ENCODE results near the gene TAOK1. TPM values are rescaled to one million over a fixed set of nuclear protein-coding genes. Genes with fewer than 3 reads are reported as not detected.
"Not testable (repeated sequence)": the region's sequence is repeated elsewhere in the genome, so short reads cannot be mapped to it uniquely, and the experiment has no call there.

Gene TAOK1
- total and polyA plus RNA-seq, 9 of the 15 experiments (the other 6 are each of a cell fraction or from before 2014, with no cell fraction given) = 3.2 to 33.1 (median 16.5) TPM

DNA sequence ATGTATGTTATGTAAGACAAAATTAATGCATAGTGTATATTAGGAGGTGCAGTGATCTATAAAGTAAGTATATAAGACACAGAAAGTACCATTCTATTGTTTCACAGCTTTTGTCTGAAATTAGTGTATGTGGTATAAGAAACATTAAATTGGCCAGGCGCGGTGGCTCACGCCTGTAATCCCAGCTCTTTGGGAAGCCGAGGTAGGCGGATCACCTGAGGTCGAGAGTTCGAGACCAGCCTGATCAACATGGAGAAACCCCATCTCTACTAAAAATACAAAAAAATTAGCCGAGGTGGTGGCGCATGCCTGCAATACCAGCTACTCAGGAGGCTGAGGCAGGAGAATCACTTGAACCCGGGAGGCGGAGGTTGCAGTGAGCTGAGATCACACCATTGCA is 44.7 kb upstream of the TAOK1 start:
- POLR2A ChIA-PET = interaction anchor here (0.6 to 1.2 kb wide), 6 partner anchors 8 to 213 kb away, joined by 3 read pairs; no protein-coding TSS in a partner anchor
- not testable (repeated sequence) for BruUV-seq (replicated peaks)

DNA sequence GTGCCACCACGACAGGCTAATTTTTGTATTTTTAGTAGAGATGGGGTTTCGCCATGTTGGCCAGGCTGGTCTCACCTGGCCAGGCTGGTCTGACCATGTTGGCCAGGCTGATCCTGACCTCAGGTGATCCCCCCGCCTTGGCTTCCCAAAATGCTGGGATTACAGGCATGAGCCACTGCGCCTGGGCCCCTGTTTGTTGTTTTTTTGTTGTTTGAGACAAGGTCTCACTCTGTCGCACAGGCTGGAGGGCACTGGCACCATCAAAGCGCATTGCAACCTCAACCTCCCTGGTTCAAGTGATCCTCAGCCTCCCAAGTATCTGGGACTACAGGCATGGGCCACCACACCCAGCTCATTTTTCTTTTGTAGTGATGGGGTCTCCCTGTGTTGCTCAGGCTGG is 43.7 kb upstream of the TAOK1 start:
- Histone ChIP-seq H3K9me1 (ENCODE audit: control insufficient read depth, insufficient read depth, low read length) (no peaks in the 10 kb centered on the region), H4K20me1 (replicated peaks; ENCODE audit: control insufficient read depth, insufficient read depth, low read length) (no peaks in the 10 kb centered on the region), H3K9me3 (replicated peaks; ENCODE audit: control insufficient read depth, insufficient read depth, low read depth, low read length) (no peaks in the 10 kb centered on the region), H3K79me2 (ENCODE audit: control insufficient read depth, insufficient read depth, low read length) (no peaks in the 10 kb centered on the region), H3K4me2 (ENCODE audit: insufficient read depth, low read length) (no peak overlapping the region), H3K9ac (ENCODE audit: insufficient read depth in 1 of 2, low read depth in 2 of 2, low read length in 2 of 2) (no peak overlapping the region), H3K36me3 (ENCODE audit: control insufficient read depth, insufficient read depth, low read length) (no peaks in the 10 kb centered on the region), H3K27ac (ENCODE audit: extremely low read depth, low read depth, low read length) (no peak overlapping the region), H3K4me1 (replicated peaks in 1 of 2; ENCODE audit: control insufficient read depth in 2 of 2, insufficient read depth in 2 of 2, low read length in 2 of 2) (no peaks in the 10 kb centered on the region), H3K27me3 (ENCODE audit: control insufficient read depth in 2 of 2, insufficient read depth in 2 of 2, low read length in 2 of 2) (peaks cover 28 to 47% of the 10 kb centered on the region in 2 experiments), H2AFZ (ENCODE audit: low read depth, low read length) (no peak overlapping the region), H3K4me3 (no peak overlapping the region)
- BruUV-seq (replicated peaks) = no TSS peak
- WGBS (ENCODE audit: insufficient coverage, low coverage, missing lambda C conversion rate) = 12% methylated on average over 6 of the region's 6 CpGs
- DNase-seq (ENCODE audit: extremely low read depth in 1 of 4, low spot score in 3 of 4) = no peak
- in situ Hi-C loops (cut with MboI) (no loop called here), intact Hi-C loops (cut with micrococcal nuclease) (no loop called here)
- CTCF ChIA-PET (ENCODE audit: low intra/inter-chr PET ratio) = no interaction called here
- POLR2A ChIA-PET = interaction anchor here (0.7 to 1.1 kb wide), 3 partner anchors 9 to 522 kb away, joined by 3 read pairs; no protein-coding TSS in a partner anchor
- ATAC-seq = no peak
- FAIRE-seq = no peak
- TF ChIP-seq ZNF354B (CRISPR knock-in tag; IDR thresholded peaks at IDR 0.05) = no peak
- TF ChIP-seq JUND (IDR thresholded peaks at IDR 0.05; ENCODE audit: borderline replicate concordance, low read depth, low read length) = no peak
- no peak for TF ChIP-seq JUND (tag; IDR thresholded peaks at IDR 0.05; ENCODE audit: borderline replicate concordance, low read depth, low read length)
- TF ChIP-seq, protein P1, sequence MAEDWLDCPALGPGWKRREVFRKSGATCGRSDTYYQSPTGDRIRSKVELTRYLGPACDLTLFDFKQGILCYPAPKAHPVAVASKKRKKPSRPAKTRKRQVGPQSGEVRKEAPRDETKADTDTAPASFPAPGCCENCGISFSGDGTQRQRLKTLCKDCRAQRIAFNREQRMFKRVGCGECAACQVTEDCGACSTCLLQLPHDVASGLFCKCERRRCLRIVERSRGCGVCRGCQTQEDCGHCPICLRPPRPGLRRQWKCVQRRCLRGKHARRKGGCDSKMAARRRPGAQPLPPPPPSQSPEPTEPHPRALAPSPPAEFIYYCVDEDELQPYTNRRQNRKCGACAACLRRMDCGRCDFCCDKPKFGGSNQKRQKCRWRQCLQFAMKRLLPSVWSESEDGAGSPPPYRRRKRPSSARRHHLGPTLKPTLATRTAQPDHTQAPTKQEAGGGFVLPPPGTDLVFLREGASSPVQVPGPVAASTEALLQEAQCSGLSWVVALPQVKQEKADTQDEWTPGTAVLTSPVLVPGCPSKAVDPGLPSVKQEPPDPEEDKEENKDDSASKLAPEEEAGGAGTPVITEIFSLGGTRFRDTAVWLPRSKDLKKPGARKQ (CRISPR knock-in tag; IDR thresholded peaks at IDR 0.05) = no peak
- TF ChIP-seq FOXK1 (CRISPR knock-in tag; IDR thresholded peaks at IDR 0.05; ENCODE audit: borderline replicate concordance) = no peak
- TF ChIP-seq, protein P2, sequence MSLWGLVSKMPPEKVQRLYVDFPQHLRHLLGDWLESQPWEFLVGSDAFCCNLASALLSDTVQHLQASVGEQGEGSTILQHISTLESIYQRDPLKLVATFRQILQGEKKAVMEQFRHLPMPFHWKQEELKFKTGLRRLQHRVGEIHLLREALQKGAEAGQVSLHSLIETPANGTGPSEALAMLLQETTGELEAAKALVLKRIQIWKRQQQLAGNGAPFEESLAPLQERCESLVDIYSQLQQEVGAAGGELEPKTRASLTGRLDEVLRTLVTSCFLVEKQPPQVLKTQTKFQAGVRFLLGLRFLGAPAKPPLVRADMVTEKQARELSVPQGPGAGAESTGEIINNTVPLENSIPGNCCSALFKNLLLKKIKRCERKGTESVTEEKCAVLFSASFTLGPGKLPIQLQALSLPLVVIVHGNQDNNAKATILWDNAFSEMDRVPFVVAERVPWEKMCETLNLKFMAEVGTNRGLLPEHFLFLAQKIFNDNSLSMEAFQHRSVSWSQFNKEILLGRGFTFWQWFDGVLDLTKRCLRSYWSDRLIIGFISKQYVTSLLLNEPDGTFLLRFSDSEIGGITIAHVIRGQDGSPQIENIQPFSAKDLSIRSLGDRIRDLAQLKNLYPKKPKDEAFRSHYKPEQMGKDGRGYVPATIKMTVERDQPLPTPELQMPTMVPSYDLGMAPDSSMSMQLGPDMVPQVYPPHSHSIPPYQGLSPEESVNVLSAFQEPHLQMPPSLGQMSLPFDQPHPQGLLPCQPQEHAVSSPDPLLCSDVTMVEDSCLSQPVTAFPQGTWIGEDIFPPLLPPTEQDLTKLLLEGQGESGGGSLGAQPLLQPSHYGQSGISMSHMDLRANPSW (CRISPR knock-in tag; IDR thresholded peaks at IDR 0.05) = no peak
- no peak for TF ChIP-seq ZNF77 (CRISPR knock-in tag; IDR thresholded peaks at IDR 0.05)
- TF ChIP-seq ZNF76 (CRISPR knock-in tag; IDR thresholded peaks at IDR 0.05; ENCODE audit: borderline replicate concordance) = no peak
- no peak for TF ChIP-seq ZNF174 (CRISPR knock-in tag; IDR thresholded peaks at IDR 0.05)

More for the DNA sequence above, 44.7 kb upstream of the TAOK1 start:
- H3K4me3 ChIP-seq; H3K79me2 ChIP-seq (ENCODE audit: control insufficient read depth, insufficient read depth, low read length); H4K20me1 ChIP-seq (replicated peaks; ENCODE audit: control insufficient read depth, insufficient read depth, low read length); H3K9ac ChIP-seq (ENCODE audit: insufficient read depth in 1 of 2, low read depth in 2 of 2, low read length in 2 of 2); H3K4me2 ChIP-seq (ENCODE audit: insufficient read depth, low read length); H3K9me1 ChIP-seq (ENCODE audit: control insufficient read depth, insufficient read depth, low read length); H3K9me3 ChIP-seq (replicated peaks; ENCODE audit: control insufficient read depth, insufficient read depth, low read depth, low read length); intact Hi-C loops (cut with micrococcal nuclease); DNase-seq (ENCODE audit: extremely low read depth in 1 of 4, low spot score in 3 of 4); H3K27ac ChIP-seq (ENCODE audit: extremely low read depth, low read depth, low read length); CTCF ChIA-PET (ENCODE audit: low intra/inter-chr PET ratio); H3K36me3 ChIP-seq (ENCODE audit: control insufficient read depth, insufficient read depth, low read length); ATAC-seq; in situ Hi-C loops (cut with MboI); FAIRE-seq; H2AFZ ChIP-seq (ENCODE audit: low read depth, low read length); H3K4me1 ChIP-seq (replicated peaks in 1 of 2; ENCODE audit: control insufficient read depth in 2 of 2, insufficient read depth in 2 of 2, low read length in 2 of 2): not testable (repeated sequence)
- 1% methylated on average over 9 of the region's 11 CpGs for WGBS (ENCODE audit: insufficient coverage, low coverage, missing lambda C conversion rate)
- H3K27me3 ChIP-seq (ENCODE audit: control insufficient read depth in 2 of 2, insufficient read depth in 2 of 2, low read length in 2 of 2) = peaks cover 31 to 47% of the 10 kb centered on the region in 2 experiments

Data from K562 (cell line).